ENCODE results near the gene CD81.

CD81 gene

DNA sequence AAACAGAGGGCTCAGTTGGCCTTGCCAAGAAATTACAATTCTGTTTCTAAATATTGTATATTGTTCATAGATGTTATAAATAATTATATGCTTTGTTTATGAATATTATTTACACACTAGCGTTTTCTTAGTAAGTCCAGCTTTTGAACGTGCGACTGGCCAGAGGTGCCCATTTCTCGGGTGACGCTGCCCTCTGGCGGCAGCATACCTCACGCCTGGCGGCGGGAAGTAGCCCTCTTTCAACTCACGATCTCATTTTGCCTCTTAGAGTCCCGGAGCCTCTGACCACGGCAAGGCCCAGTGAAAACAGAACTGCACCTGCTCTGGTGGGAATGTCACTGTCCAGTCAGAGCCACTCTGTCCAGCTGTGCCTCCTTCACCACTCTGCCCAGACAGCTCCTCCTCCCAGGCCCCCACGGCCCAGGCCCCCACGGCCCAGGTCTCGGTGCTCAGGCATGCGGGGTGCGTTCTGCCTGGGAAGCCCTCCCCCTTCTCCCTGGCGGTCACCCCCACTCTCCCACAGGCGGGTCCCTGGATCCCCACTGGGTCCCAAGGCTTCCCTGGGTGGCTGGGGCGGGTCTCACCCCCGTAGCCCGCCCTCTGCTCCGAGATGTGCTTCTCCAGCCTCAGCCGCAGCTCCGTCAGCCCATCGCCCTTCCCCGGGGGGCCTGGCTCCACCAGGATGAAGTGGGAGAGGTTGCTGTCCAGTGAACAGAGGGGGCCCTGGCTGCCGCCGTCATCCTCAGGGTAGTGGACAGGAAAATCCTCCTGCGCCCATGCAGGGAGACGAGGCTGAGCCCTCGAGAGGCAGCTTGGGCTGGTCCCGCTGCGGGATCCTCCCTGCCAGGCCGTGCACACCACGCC is 42.8 kb downstream of the CD81 start:
- Histone ChIP-seq H3F3A (ENCODE audit: control insufficient read depth, insufficient read depth) (no peaks in the 10 kb centered on the region), H3K9me2 (replicated peaks; ENCODE audit: control insufficient read depth, low read length) (no peaks in the 10 kb centered on the region), H3K27ac (ENCODE audit: low read depth, low read length) (no peak overlapping the region), H3K36me3 (ENCODE audit: control insufficient read depth, low read length) (no peaks in the 10 kb centered on the region), H3K4me1 (ENCODE audit: control insufficient read depth, low read length) (no peaks in the 10 kb centered on the region), H4K20me1 (ENCODE audit: control insufficient read depth, insufficient read depth, low read depth, low read length) (no peaks in the 10 kb centered on the region), H3K4me3 (ENCODE audit: low read length) (no peak overlapping the region), H3K79me2 (ENCODE audit: control insufficient read depth, low read length) (no peaks in the 10 kb centered on the region), H3K27me3 (ENCODE audit: control insufficient read depth, low read length) (no peaks in the 10 kb centered on the region), H3K4me2 (ENCODE audit: low read length) (no peak overlapping the region), H3K9me3 (ENCODE audit: control insufficient read depth, insufficient read depth, low read length) (no peaks in the 10 kb centered on the region)
- no peak for TF ChIP-seq EZH2phosphoT487 (IDR thresholded peaks at IDR 0.05; ENCODE audit: borderline replicate concordance, low read length)
- TF ChIP-seq, protein P1, sequence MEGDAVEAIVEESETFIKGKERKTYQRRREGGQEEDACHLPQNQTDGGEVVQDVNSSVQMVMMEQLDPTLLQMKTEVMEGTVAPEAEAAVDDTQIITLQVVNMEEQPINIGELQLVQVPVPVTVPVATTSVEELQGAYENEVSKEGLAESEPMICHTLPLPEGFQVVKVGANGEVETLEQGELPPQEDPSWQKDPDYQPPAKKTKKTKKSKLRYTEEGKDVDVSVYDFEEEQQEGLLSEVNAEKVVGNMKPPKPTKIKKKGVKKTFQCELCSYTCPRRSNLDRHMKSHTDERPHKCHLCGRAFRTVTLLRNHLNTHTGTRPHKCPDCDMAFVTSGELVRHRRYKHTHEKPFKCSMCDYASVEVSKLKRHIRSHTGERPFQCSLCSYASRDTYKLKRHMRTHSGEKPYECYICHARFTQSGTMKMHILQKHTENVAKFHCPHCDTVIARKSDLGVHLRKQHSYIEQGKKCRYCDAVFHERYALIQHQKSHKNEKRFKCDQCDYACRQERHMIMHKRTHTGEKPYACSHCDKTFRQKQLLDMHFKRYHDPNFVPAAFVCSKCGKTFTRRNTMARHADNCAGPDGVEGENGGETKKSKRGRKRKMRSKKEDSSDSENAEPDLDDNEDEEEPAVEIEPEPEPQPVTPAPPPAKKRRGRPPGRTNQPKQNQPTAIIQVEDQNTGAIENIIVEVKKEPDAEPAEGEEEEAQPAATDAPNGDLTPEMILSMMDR (IDR thresholded peaks at IDR 0.05; ENCODE audit: low read depth, low read length, poor library complexity, severe bottlenecking), result peak; percentile 69

DNA sequence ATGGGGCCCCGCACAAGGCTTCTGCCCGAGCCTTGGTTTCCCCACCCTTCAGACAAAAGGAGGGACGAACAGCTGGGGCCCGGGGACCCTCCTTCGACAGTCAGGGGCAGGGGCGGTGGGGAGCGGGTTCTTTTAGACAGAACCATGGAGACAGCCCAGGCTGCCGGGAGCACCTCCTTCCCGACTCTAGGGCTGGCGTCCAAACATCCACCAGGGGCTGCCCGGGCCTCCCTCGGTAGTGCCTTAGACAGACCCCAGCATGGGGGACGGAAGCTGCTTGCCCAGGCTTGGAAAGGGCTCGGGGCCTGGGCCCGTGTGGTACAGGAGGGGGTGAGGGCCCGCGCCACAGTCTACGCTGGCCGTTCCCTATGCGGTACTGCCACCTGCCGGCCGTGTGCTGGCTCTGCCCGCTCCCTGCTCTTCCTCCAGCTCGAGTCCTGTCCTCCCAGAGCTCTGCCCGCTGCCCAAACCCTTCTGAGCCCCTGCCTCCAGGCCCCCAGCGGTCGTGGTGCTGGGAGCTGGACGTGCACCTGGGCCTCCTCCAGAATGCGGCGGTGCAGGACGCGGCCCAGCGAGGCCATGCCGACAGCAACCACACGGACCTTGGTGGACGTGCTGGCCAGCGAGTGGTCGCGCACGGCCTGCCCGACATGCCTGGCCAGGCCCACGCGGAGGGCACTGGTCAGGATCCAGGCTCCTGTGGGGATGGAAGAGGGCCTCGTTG is 43.6 kb downstream of the CD81 start:
- H3K27me3 ChIP-seq (ENCODE audit: control insufficient read depth, low read length), result no peaks in the 10 kb centered on the region
- H3K79me2 ChIP-seq (ENCODE audit: control insufficient read depth, low read length), result no peaks in the 10 kb centered on the region
- H3K27ac ChIP-seq (ENCODE audit: low read depth, low read length), result no peak overlapping the region
- no peaks in the 10 kb centered on the region for H3K4me1 ChIP-seq (ENCODE audit: control insufficient read depth, low read length)
- TF ChIP-seq, protein P1 (IDR thresholded peaks at IDR 0.05; ENCODE audit: low read depth, low read length, poor library complexity, severe bottlenecking), result peak; percentile 89
- no peak for TF ChIP-seq EZH2phosphoT487 (IDR thresholded peaks at IDR 0.05; ENCODE audit: borderline replicate concordance, low read length)
- no peaks in the 10 kb centered on the region for H3K36me3 ChIP-seq (ENCODE audit: control insufficient read depth, low read length)
- no peak overlapping the region for H3K4me3 ChIP-seq (ENCODE audit: low read length)
- no peaks in the 10 kb centered on the region for H3K9me2 ChIP-seq (replicated peaks; ENCODE audit: control insufficient read depth, low read length)
- H3K9me3 ChIP-seq (ENCODE audit: control insufficient read depth, insufficient read depth, low read length), result no peaks in the 10 kb centered on the region
- H3K4me2 ChIP-seq (ENCODE audit: low read length), result no peak overlapping the region
- no peaks in the 10 kb centered on the region for H4K20me1 ChIP-seq (ENCODE audit: control insufficient read depth, insufficient read depth, low read depth, low read length)
- no peaks in the 10 kb centered on the region for H3F3A ChIP-seq (ENCODE audit: control insufficient read depth, insufficient read depth)

DNA sequence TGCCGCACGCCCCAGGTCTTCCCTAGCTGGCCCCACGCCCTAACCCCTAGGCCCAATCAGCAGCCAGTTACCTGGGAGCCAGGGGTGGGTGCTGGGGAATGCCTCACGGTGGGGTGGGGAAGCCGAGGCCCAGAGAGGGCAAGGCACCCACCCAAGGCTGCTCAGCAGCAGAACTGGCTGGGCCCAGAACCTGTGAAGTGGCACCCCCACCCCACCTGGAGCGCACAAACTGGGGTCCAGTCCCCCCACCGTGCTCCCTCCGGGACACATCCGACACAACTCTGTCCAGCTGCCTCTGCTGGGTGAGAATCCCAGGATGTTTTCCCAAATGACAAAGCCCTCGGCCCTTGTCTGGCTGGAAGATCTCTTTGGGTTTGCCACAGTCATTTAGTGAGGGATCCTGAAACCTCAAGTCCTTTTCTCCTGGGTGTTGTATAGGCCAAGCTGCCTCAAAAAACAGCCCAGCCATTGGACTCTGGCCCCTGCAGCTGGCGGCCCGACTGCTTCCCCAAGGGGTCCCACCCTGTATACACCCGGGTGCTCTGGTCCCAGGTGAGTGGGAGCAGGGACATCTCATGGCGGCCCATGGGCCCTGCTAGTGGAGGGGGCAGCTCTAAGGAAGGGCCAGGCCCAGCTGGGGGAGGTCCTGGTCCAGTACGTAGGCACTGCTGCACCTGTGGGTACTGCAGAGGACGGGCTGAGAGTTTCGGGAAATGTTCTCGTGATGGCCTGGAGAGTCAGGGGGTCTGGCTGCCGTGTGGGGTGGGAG is 44.3 kb downstream of the CD81 start:
- no peak for TF ChIP-seq EZH2phosphoT487 (IDR thresholded peaks at IDR 0.05; ENCODE audit: borderline replicate concordance, low read length)
- TF ChIP-seq, protein P1 (IDR thresholded peaks at IDR 0.05; ENCODE audit: low read depth, low read length, poor library complexity, severe bottlenecking), result no peak
- Histone ChIP-seq H3K4me1 (ENCODE audit: control insufficient read depth, low read length) (no peaks in the 10 kb centered on the region), H3K4me3 (ENCODE audit: low read length) (no peak overlapping the region), H3K36me3 (ENCODE audit: control insufficient read depth, low read length) (no peaks in the 10 kb centered on the region), H3K9me3 (ENCODE audit: control insufficient read depth, insufficient read depth, low read length) (no peaks in the 10 kb centered on the region), H3K27me3 (ENCODE audit: control insufficient read depth, low read length) (no peaks in the 10 kb centered on the region), H3F3A (ENCODE audit: control insufficient read depth, insufficient read depth) (no peaks in the 10 kb centered on the region), H4K20me1 (ENCODE audit: control insufficient read depth, insufficient read depth, low read depth, low read length) (no peaks in the 10 kb centered on the region), H3K9me2 (replicated peaks; ENCODE audit: control insufficient read depth, low read length) (no peaks in the 10 kb centered on the region), H3K79me2 (ENCODE audit: control insufficient read depth, low read length) (no peaks in the 10 kb centered on the region), H3K4me2 (ENCODE audit: low read length) (no peak overlapping the region), H3K27ac (ENCODE audit: low read depth, low read length) (no peak overlapping the region)
